ENCODE data around the gene NEK4.

Gene NEK4

DNA sequence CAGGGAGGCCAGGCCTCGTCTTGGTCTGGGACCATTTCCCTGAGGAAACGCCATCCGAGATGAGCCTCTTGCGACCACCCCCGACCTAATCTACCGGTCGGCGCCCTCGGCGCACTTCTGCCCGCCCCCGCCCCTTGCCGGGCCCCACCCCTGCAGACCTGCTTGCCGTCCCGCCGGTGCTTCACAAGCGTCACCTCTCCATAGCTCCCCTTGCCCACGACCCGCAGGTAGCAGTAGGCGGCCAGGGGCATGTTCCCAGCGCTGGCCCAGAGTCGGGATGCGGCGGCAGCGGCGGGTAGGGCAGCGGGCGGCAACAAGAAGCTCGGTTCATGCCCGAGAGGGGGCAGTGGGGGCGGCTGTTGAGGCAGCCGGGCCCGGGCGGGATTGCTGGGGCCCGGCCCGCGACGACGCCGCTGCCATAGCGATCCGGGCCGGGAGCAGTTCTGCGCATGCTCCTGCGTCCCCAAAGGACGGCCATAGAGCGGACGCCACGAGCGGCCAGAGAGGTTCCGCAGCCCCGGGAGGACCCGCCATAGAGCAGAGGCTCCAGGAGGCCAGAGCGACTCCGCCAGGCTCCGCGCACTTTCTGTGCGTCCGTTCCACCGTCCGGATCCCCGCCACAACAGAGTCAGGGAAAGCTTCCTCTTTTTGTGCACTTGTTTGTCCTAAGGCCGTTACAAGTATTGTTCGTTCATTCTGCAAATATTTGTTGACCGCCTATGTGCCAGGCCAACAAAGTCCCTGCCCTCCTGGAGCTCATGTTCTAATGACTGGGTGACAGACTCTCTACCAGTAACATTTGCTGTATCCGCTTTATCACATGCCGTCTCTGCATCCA, at the start of gene NEK4:
Gene NEK4, minus strand, starts transcription at position 445 of the 838 bp plus-strand sequence. Its CDS starts 194 bp downstream, at position 251.
- H3K4me3 ChIP-seq (ENCODE audit: low read length) = peak within 1 kb of the TSS; percentile 92; the same call in 1 of the 2 replicates
- no peak within 1 kb of the TSS for H3K27ac ChIP-seq (ENCODE audit: low read length)
- H3K27me3 ChIP-seq (ENCODE audit: control insufficient read depth, insufficient read depth, low read length) = no peaks in the 10 kb centered on the region
- peak; percentile 82 for DNase-seq (ENCODE audit: low read depth, low spot score)
- no peaks in the 10 kb centered on the region for H3K4me1 ChIP-seq (ENCODE audit: control insufficient read depth, insufficient read depth, low read length)
- H3K36me3 ChIP-seq (ENCODE audit: control insufficient read depth, insufficient read depth, low read length) = peaks cover 3% of the 10 kb centered on the region; the same call in 1 of the 2 replicates
- no CpG with 5 or more reads among the region's 67 CpGs for WGBS (ENCODE audit: insufficient coverage, insufficient read length)
- H3K9me3 ChIP-seq (ENCODE audit: control insufficient read depth, insufficient read depth, low read length) = no peaks in the 10 kb centered on the region

DNA sequence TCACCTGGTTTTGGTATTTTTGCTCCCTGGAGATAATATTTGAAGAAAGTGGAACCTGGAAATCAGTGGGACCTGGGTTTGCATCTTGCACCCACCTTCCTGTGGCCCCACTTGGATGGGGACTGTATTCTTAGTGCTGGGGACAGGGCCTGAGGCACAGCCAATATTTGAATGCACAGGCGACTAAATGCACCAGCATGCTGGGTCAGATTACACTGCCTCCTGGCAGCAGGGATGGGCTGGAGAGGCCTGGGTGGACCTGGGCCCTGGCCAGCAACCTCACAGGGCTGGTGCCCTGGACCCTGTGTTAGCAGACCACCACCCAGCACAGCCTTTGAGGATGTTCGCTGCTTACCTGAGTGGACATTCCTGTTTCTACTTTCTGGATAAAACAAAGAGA, 49.2 kb upstream of the NEK4 start:
- no peak overlapping the region for H3K27ac ChIP-seq (ENCODE audit: low read length)
- no peak for DNase-seq (ENCODE audit: low read depth, low spot score)
- H3K9me3 ChIP-seq (ENCODE audit: control insufficient read depth, insufficient read depth, low read length) = no peaks in the 10 kb centered on the region
- no peaks in the 10 kb centered on the region for H3K27me3 ChIP-seq (ENCODE audit: control insufficient read depth, insufficient read depth, low read length)
- no peak overlapping the region for H3K4me3 ChIP-seq (ENCODE audit: low read length)
- no CpG with 5 or more reads among the region's 2 CpGs for WGBS (ENCODE audit: insufficient coverage, insufficient read length)
- H3K36me3 ChIP-seq (ENCODE audit: control insufficient read depth, insufficient read depth, low read length) = no peaks in the 10 kb centered on the region; the same call in 1 of the 2 replicates
- no peaks in the 10 kb centered on the region for H3K4me1 ChIP-seq (ENCODE audit: control insufficient read depth, insufficient read depth, low read length)

DNA sequence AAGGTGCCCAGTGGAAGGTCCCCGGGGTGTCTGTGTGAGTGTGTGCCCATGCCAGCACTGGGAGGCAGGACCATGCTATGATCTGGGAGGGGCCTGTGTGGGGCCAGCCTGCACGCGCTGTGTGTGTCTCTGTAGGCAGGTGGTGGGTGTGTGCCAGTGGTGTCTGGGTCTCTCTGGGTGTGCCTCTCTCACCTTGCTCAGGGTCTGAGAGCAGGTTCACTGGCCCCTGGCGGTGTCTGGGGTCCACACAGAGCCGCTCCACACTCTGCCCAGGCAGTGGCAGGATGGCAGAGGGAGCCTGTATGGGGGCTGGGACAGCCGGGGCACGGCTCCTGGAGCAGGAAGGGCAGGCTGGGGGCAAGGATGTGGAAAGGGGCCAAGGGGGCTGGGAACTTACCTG, 47.1 kb upstream of the NEK4 start:
- Histone ChIP-seq H3K27ac (ENCODE audit: low read length) (no peak overlapping the region), H3K27me3 (ENCODE audit: control insufficient read depth, insufficient read depth, low read length) (no peaks in the 10 kb centered on the region), H3K4me1 (ENCODE audit: control insufficient read depth, insufficient read depth, low read length) (no peaks in the 10 kb centered on the region), H3K9me3 (ENCODE audit: control insufficient read depth, insufficient read depth, low read length) (no peaks in the 10 kb centered on the region), H3K4me3 (ENCODE audit: low read length) (no peak overlapping the region), H3K36me3 (ENCODE audit: control insufficient read depth, insufficient read depth, low read length) (no peaks in the 10 kb centered on the region; the same call in 1 of the 2 replicates)
- WGBS (ENCODE audit: insufficient coverage, insufficient read length) = no CpG with 5 or more reads among the region's 7 CpGs
- no peak for DNase-seq (ENCODE audit: low read depth, low spot score)

DNA sequence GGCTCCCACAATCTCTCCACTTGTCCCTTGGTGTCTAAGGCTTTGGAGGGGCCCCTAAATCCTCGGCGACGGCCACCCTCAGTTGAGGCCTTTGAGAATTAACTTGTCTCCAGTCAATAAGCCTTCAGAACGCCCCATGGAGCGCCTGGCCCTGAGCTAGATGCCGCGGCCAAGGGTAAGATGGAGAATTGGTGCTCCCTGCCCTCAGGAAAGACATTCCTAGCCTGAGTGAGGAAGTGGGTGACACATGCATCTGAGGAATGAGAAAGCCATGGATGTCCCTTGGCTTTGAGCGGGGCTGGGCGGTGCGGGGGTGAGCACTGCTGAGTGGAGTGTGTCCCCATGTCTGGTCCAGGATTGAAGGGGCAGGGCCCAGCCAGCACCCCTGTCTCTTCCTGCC, 46.5 kb upstream of the NEK4 start:
- Histone ChIP-seq H3K4me3 (ENCODE audit: low read length) (no peak overlapping the region), H3K9me3 (ENCODE audit: control insufficient read depth, insufficient read depth, low read length) (no peaks in the 10 kb centered on the region), H3K4me1 (ENCODE audit: control insufficient read depth, insufficient read depth, low read length) (no peaks in the 10 kb centered on the region), H3K27ac (ENCODE audit: low read length) (no peak overlapping the region), H3K27me3 (ENCODE audit: control insufficient read depth, insufficient read depth, low read length) (no peaks in the 10 kb centered on the region), H3K36me3 (ENCODE audit: control insufficient read depth, insufficient read depth, low read length) (no peaks in the 10 kb centered on the region; the same call in 1 of the 2 replicates)
- no peak for DNase-seq (ENCODE audit: low read depth, low spot score)
- no CpG with 5 or more reads among the region's 10 CpGs for WGBS (ENCODE audit: insufficient coverage, insufficient read length)

DNA sequence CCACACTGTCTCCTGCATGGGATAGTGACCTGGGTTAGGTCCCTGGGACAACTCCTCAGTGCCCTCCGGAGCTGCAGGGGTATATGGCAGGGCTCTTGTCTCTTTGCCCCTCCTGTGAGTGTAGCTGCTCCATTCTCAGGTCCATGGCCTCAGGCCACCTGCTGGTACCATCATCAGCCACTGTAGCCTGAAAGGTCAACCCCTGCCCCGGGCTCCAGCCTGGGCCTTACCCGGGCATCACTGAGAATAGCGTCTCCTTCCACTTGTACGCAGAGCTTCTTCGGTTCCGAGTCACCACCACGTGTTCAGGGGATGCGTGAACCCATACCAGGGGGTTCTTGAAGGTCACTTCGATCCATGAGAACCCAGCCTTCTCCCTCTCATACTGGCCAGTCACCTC, 45.9 kb upstream of the NEK4 start:
- no peaks in the 10 kb centered on the region for H3K27me3 ChIP-seq (ENCODE audit: control insufficient read depth, insufficient read depth, low read length)
- H3K27ac ChIP-seq (ENCODE audit: low read length) = no peak overlapping the region
- no peak for DNase-seq (ENCODE audit: low read depth, low spot score)
- H3K36me3 ChIP-seq (ENCODE audit: control insufficient read depth, insufficient read depth, low read length) = no peaks in the 10 kb centered on the region; the same call in 1 of the 2 replicates
- H3K4me3 ChIP-seq (ENCODE audit: low read length) = no peak overlapping the region
- WGBS (ENCODE audit: insufficient coverage, insufficient read length) = no CpG with 5 or more reads among the region's 10 CpGs
- H3K9me3 ChIP-seq (ENCODE audit: control insufficient read depth, insufficient read depth, low read length) = no peaks in the 10 kb centered on the region
- H3K4me1 ChIP-seq (ENCODE audit: control insufficient read depth, insufficient read depth, low read length) = no peaks in the 10 kb centered on the region

DNA sequence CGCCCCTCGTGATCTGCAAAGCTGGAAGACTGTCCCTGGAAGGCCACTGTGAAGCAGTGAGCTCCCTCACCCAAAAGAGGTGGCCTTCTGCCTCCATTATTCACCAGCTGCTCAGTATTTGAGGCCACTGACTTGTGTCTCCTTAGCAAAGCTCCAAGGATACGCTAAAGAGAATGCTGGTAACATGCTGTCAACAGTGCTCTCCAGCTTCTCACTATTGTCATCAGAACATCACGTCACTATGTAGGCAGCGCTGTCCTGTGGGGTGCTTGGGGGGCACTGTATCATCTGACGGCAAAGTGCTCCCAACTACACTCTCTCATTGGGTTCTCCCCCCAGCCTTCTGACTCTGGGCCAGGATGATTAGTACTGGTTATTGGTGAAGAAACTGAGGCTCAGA, 45.5 kb upstream of the NEK4 start:
- DNase-seq (ENCODE audit: low read depth, low spot score) = no peak
- H3K9me3 ChIP-seq (ENCODE audit: control insufficient read depth, insufficient read depth, low read length) = no peaks in the 10 kb centered on the region
- H3K27me3 ChIP-seq (ENCODE audit: control insufficient read depth, insufficient read depth, low read length) = no peaks in the 10 kb centered on the region
- no peaks in the 10 kb centered on the region; the same call in 1 of the 2 replicates for H3K4me1 ChIP-seq (ENCODE audit: control insufficient read depth, insufficient read depth, low read length)
- WGBS (ENCODE audit: insufficient coverage, insufficient read length) = no CpG with 5 or more reads among the region's 6 CpGs
- H3K27ac ChIP-seq (ENCODE audit: low read length) = no peak overlapping the region
- no peaks in the 10 kb centered on the region; the same call in 1 of the 2 replicates for H3K36me3 ChIP-seq (ENCODE audit: control insufficient read depth, insufficient read depth, low read length)
- H3K4me3 ChIP-seq (ENCODE audit: low read length) = no peak overlapping the region

DNA sequence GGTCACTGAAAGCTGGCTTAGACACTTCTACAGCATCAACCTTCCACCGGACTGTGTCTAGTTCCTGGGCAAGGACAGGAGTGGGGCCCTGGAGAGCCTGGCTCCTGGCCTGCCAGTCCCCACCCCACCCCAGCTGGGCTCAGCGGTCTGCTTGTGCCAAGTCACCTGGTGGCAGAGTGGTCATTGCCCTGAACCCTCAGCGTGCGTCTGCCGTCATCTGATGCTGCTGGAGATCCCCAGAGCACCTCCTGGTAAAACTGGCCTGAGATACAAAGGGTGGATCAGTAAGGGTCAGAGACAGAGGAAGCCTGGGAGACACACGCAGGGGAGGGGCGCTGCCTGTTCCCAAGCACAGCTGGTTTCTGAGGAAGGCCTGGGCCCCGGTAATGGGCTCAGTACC, 43.1 kb upstream of the NEK4 start:
- no peaks in the 10 kb centered on the region; the same call in 1 of the 2 replicates for H3K4me1 ChIP-seq (ENCODE audit: control insufficient read depth, insufficient read depth, low read length)

DNA sequence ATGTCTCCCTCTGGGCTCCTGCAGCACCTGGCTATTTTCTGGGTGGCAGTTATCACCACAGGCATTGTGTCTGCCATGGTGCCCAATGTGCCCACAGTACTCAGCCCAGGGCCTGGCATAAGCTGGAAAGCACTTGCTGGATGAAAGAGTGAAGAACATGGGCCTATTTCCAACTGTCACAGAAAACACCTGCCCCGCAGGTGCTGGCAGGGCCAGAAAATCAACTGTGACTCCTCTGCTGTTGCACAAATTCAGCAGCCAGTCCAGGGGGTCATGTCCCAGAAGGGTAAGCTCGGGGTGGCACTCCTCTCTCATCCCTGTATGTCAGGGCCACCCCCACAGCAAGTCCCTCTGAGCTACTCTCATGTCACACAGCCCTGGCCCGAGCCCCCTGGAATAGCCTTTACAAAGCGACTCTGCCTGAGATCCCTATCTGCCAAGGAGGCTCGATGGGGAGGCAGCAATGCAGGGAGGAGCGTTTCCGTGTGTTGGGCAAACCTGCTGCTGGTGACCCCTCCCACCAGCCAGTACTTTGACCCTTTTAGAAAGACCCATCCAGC, 40.8 kb upstream of the NEK4 start:
- Histone ChIP-seq H3K9me3 (ENCODE audit: control insufficient read depth, insufficient read depth, low read length) (no peaks in the 10 kb centered on the region), H3K4me1 (ENCODE audit: control insufficient read depth, insufficient read depth, low read length) (no peaks in the 10 kb centered on the region; the same call in 1 of the 2 replicates), H3K27ac (ENCODE audit: low read length) (no peak overlapping the region), H3K27me3 (ENCODE audit: control insufficient read depth, insufficient read depth, low read length) (no peaks in the 10 kb centered on the region), H3K4me3 (ENCODE audit: low read length) (no peak overlapping the region), H3K36me3 (ENCODE audit: control insufficient read depth, insufficient read depth, low read length) (no peaks in the 10 kb centered on the region; the same call in 1 of the 2 replicates)
- no CpG with 5 or more reads among the region's 7 CpGs for WGBS (ENCODE audit: insufficient coverage, insufficient read length)
- DNase-seq (ENCODE audit: low read depth, low spot score) = no peak

More for the DNA sequence above, 43.1 kb upstream of the NEK4 start:
- no peak overlapping the region for H3K4me3 ChIP-seq (ENCODE audit: low read length)
- H3K36me3 ChIP-seq (ENCODE audit: control insufficient read depth, insufficient read depth, low read length) = no peaks in the 10 kb centered on the region; the same call in 1 of the 2 replicates
- no CpG with 5 or more reads among the region's 8 CpGs for WGBS (ENCODE audit: insufficient coverage, insufficient read length)
- no peaks in the 10 kb centered on the region for H3K9me3 ChIP-seq (ENCODE audit: control insufficient read depth, insufficient read depth, low read length)
- no peak overlapping the region for H3K27ac ChIP-seq (ENCODE audit: low read length)
- H3K27me3 ChIP-seq (ENCODE audit: control insufficient read depth, insufficient read depth, low read length) = no peaks in the 10 kb centered on the region
- no peak for DNase-seq (ENCODE audit: low read depth, low spot score)

DNA sequence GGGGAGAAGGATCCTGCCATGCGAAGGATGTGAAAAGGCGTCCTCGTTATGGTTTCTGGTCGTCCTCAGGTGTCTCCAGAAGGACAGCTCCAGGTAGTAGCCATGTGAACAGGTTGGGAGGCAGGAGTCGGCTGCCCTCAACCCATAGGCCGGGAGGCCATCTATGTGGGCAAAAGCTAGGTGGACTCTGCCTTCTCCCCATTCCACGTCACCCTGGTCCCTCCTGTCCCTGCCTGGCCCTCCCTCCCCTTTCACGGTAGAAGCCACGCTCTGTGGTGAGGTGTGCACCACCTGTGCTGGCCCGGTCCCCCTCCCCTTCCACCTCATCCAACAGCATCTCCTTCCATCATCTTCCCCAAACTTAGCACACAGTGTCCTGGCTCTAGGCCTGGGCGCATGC, 40.2 kb upstream of the NEK4 start:
- Histone ChIP-seq H3K27ac (ENCODE audit: low read length) (no peak overlapping the region), H3K4me1 (ENCODE audit: control insufficient read depth, insufficient read depth, low read length) (no peaks in the 10 kb centered on the region; the same call in 1 of the 2 replicates), H3K9me3 (ENCODE audit: control insufficient read depth, insufficient read depth, low read length) (no peaks in the 10 kb centered on the region), H3K4me3 (ENCODE audit: low read length) (no peak overlapping the region), H3K27me3 (ENCODE audit: control insufficient read depth, insufficient read depth, low read length) (no peaks in the 10 kb centered on the region), H3K36me3 (ENCODE audit: control insufficient read depth, insufficient read depth, low read length) (no peaks in the 10 kb centered on the region; the same call in 1 of the 2 replicates)
- WGBS (ENCODE audit: insufficient coverage, insufficient read length) = no CpG with 5 or more reads among the region's 11 CpGs
- DNase-seq (ENCODE audit: low read depth, low spot score) = no peak

DNA sequence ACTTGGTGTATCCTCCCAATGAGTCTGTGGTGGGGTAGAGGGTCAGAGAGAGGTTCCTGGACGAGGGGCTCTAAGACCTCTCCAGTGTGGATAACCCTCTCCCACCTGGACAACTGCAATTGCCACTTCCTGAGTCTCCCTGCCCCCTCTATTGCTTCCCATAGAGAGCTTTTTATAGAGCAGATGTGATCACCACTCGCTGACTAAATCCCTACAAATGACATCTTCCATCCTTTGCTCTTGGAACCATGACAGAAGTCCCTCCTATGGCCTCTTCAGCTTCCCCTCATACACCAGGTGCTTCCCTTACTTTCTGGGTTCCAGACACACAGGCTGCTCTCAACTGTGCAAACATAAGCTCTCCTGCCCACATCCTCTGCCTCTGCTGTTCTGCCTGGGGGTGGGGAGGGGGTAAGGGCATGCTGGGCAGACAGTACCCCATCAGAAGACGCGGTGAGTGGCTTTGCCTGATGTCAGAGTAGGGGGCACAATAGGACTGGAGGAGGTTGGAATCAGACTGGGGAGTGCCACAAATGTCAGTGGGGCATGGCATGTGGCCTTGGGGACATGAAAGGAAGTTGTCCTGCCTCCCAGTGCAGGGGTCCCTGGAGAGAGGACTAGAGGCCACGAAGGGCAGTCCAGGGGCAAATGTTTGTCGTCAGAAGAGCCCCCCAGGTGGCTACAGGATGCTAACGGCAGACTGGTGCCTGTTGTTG, 39.1 kb upstream of the NEK4 start:
- Histone ChIP-seq H3K4me1 (ENCODE audit: control insufficient read depth, insufficient read depth, low read length) (no peaks in the 10 kb centered on the region; the same call in 1 of the 2 replicates), H3K9me3 (ENCODE audit: control insufficient read depth, insufficient read depth, low read length) (no peaks in the 10 kb centered on the region), H3K27me3 (ENCODE audit: control insufficient read depth, insufficient read depth, low read length) (no peaks in the 10 kb centered on the region), H3K4me3 (ENCODE audit: low read length) (no peak overlapping the region), H3K27ac (ENCODE audit: low read length) (no peak overlapping the region), H3K36me3 (ENCODE audit: control insufficient read depth, insufficient read depth, low read length) (no peaks in the 10 kb centered on the region; the same call in 1 of the 2 replicates)
- DNase-seq (ENCODE audit: low read depth, low spot score) = no peak
- no CpG with 5 or more reads among the region's 7 CpGs for WGBS (ENCODE audit: insufficient coverage, insufficient read length)

All from iPS DF 6.9 (cell line).